ENCODE measurements around the gene P4HB. TPM values are rescaled to one million over a fixed set of nuclear protein-coding genes. Genes with fewer than 3 reads are reported as not detected.

P4HB gene
- total RNA-seq, 1 donor from 2014 or later = 792 TPM

DNA sequence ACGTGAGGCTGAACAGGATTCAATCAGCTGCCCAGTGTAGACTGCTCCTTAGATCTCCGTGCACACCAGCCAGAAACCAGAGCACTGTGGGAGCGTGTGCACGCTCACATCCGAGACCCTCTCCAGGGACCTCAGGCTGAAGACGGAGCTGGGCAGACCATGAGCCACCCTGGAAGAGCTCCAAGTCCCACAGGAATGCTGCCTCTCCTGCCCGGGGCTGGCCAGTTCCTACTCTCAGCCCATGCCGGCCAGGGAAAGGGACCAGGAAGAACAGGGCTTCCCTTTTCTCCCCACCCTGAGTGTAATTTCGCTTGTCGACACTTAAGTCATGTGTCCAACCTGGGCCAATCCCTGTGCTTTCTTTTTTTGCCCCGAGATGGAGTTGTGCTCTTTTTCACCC lies 24.2 kb upstream of the P4HB start:
- no peak for DNase-seq (ENCODE audit: extremely low spot score, unreplicated experiment)
- Mint-ChIP-seq H3K36me3 (ENCODE audit: unreplicated experiment) (peaks cover 29% of the 10 kb centered on the region), H3K4me1 (ENCODE audit: unreplicated experiment) (peaks cover 9% of the 10 kb centered on the region), H3K27me3 (ENCODE audit: unreplicated experiment) (no peaks in the 10 kb centered on the region), H3K4me3 (ENCODE audit: unreplicated experiment) (no peak overlapping the region), H3K9me3 (ENCODE audit: unreplicated experiment) (no peaks in the 10 kb centered on the region), H3K27ac (ENCODE audit: unreplicated experiment) (peak overlapping the region; percentile 19)
- TF ChIP-seq, protein P1, sequence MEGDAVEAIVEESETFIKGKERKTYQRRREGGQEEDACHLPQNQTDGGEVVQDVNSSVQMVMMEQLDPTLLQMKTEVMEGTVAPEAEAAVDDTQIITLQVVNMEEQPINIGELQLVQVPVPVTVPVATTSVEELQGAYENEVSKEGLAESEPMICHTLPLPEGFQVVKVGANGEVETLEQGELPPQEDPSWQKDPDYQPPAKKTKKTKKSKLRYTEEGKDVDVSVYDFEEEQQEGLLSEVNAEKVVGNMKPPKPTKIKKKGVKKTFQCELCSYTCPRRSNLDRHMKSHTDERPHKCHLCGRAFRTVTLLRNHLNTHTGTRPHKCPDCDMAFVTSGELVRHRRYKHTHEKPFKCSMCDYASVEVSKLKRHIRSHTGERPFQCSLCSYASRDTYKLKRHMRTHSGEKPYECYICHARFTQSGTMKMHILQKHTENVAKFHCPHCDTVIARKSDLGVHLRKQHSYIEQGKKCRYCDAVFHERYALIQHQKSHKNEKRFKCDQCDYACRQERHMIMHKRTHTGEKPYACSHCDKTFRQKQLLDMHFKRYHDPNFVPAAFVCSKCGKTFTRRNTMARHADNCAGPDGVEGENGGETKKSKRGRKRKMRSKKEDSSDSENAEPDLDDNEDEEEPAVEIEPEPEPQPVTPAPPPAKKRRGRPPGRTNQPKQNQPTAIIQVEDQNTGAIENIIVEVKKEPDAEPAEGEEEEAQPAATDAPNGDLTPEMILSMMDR (IDR thresholded peaks at IDR 0.05) = no peak

DNA sequence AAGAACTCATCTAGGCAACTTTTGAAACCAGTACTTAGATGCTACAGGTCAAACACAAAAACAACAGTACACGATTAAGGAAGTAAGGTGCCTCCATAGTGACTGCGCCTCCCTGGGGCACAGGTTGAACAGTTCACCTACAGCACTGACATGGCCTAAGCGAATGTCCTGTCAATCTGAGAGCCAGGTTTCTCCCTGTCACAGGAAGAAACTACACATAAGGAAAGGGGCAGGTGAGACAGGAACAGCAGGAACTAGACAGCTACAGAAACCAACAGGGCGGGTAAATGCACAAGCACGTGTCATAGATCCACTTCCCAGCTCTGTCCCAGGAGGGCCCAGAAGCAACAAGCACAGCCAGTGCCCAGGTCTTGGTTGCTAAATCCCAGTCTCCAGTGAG lies 18.8 kb upstream of the P4HB start:
- Mint-ChIP-seq H3K4me1 (ENCODE audit: unreplicated experiment) (no peaks in the 10 kb centered on the region), H3K9me3 (ENCODE audit: unreplicated experiment) (no peaks in the 10 kb centered on the region), H3K4me3 (ENCODE audit: unreplicated experiment) (no peak overlapping the region), H3K27me3 (ENCODE audit: unreplicated experiment) (no peaks in the 10 kb centered on the region), H3K27ac (ENCODE audit: unreplicated experiment) (peak overlapping the region; percentile 9), H3K36me3 (ENCODE audit: unreplicated experiment) (peaks cover 9% of the 10 kb centered on the region)
- TF ChIP-seq, protein P1 (IDR thresholded peaks at IDR 0.05) = no peak
- DNase-seq (ENCODE audit: extremely low spot score, unreplicated experiment) = no peak

DNA sequence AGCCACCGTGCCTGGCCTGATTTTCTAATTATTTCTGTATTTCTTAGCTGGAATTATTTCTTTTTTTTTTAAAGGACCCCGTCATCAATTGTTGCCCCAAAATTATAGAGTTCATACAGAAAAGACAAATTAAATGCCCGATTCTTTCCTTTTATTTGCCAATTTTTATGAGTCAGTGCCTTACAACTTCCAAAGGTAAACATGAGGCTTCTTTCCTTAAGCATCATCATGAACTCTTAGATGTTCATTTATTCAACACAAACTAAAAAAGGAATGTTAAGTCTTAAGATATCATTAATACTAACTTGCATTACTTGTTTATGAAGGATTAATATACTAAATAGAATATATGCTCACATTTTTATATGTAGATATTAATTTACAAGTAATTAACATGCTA lies 18.0 kb upstream of the P4HB start:
- Mint-ChIP-seq H3K27ac (ENCODE audit: unreplicated experiment) (no peak overlapping the region), H3K4me3 (ENCODE audit: unreplicated experiment) (no peak overlapping the region), H3K27me3 (ENCODE audit: unreplicated experiment) (no peaks in the 10 kb centered on the region), H3K36me3 (ENCODE audit: unreplicated experiment) (peaks cover 9% of the 10 kb centered on the region), H3K4me1 (ENCODE audit: unreplicated experiment) (no peaks in the 10 kb centered on the region), H3K9me3 (ENCODE audit: unreplicated experiment) (no peaks in the 10 kb centered on the region)
- TF ChIP-seq, protein P1 (IDR thresholded peaks at IDR 0.05) = no peak
- no peak for DNase-seq (ENCODE audit: extremely low spot score, unreplicated experiment)

DNA sequence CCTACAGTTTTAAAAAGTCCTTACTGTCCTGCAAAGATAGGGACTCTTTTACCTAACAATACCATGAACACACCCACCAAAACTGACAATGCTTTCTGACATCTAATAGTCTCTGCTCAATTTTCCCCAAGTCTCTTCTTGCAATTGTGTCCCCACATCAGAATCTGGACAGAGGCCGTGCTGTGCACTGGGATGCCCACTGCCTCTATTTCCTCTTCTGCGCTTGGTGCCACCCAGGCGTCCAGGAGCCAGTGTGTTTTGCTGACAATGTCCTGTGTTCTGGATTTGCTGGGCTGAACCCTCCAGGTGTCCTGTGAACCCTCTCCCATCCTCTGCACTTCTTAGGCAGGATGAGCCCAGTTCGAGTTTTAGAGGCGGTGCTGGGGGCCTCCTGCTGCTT lies 17.2 kb upstream of the P4HB start:
- TF ChIP-seq, protein P1 (IDR thresholded peaks at IDR 0.05) = no peak
- peaks cover 5% of the 10 kb centered on the region for H3K4me1 Mint-ChIP-seq (ENCODE audit: unreplicated experiment)
- peaks cover 7% of the 10 kb centered on the region for H3K36me3 Mint-ChIP-seq (ENCODE audit: unreplicated experiment)
- no peaks in the 10 kb centered on the region for H3K9me3 Mint-ChIP-seq (ENCODE audit: unreplicated experiment)
- H3K27me3 Mint-ChIP-seq (ENCODE audit: unreplicated experiment) = no peaks in the 10 kb centered on the region
- no peak overlapping the region for H3K4me3 Mint-ChIP-seq (ENCODE audit: unreplicated experiment)
- H3K27ac Mint-ChIP-seq (ENCODE audit: unreplicated experiment) = no peak overlapping the region
- no peak for DNase-seq (ENCODE audit: extremely low spot score, unreplicated experiment)

DNA sequence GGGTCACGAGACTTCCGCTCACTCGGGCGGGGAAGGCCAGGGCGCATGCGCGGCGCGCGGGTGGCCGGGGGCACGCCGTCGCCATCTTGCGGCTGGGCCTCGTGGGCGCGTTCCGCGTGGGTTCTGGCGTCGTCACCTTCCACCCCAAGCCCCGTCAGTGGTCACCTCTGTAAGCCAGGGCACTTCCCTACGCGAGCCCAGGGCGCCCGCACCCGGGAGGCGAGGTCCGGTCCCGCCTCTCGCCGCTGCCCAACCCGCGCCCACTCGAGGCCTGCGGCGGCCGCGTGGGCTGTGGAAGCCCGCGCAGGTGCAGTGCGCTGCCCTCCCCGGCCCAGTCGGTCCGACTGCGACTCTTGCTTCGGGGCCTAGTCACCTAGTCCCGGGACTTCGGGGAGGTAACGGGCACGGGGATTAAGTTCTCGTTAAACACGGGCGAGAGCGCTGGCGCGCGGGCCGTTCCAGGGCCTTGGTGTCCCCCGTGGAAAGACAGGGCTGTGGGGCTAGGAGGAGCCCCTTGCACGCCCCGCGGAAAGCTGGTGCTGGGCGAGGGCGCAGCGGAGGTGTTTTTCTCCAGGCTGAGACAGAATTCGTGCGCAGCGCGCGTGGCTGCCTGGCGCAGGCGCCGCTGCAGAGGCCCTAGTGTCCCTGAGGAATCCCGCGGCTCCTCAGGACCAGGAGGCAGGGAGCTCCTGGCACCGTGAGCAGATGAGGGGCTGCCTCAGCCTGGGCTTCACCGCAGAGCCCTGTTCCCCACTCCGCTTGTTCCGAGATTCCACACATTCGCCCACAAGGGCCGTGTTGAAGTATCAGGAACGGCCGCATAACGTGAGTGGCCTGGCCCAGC lies 11.3 kb upstream of the P4HB start:
- peak; percentile 98 for DNase-seq (ENCODE audit: extremely low spot score, unreplicated experiment)
- TF ChIP-seq, protein P1 (IDR thresholded peaks at IDR 0.05) = peak; percentile 34
- Mint-ChIP-seq H3K4me1 (ENCODE audit: unreplicated experiment) (peaks cover 40% of the 10 kb centered on the region), H3K4me3 (ENCODE audit: unreplicated experiment) (peak overlapping the region; percentile 81), H3K9me3 (ENCODE audit: unreplicated experiment) (no peaks in the 10 kb centered on the region), H3K27me3 (ENCODE audit: unreplicated experiment) (no peaks in the 10 kb centered on the region), H3K36me3 (ENCODE audit: unreplicated experiment) (peaks cover 4% of the 10 kb centered on the region), H3K27ac (ENCODE audit: unreplicated experiment) (peak overlapping the region; percentile 90)
